ENCODE measurements around the gene TBX18. TPM values are rescaled to one million over a fixed set of nuclear protein-coding genes. Genes with fewer than 3 reads are reported as not detected.
A peak's percentile ranks its signal among the peaks of the same experiment; 100 is the strongest.

TBX18 gene
- total and polyA plus RNA-seq, 9 of the 15 experiments (the other 6 are each of a cell fraction or from before 2014, with no cell fraction given), result 4.0 to 36.1 (median 20.7) TPM

GRCh38 chr6:84762220-84763002 lies 2.0 kb downstream of the TBX18 start:
- FAIRE-seq, result peak; percentile 42
- intact Hi-C loops (cut with micrococcal nuclease), result loop anchor here (5.0 to 10.0 kb wide), 2 partner anchors 362 to 535 kb away; partner anchors contain the start of gene CEP162
- peak; percentile 50 for TF ChIP-seq CCNT2 (IDR thresholded peaks at IDR 0.05; ENCODE audit: borderline replicate concordance, extremely low read depth, insufficient read length, low read depth, low read length)
- TF ChIP-seq MAZ (CRISPR knock-in tag; conservative IDR thresholded peaks at IDR 0.05 in 1 of 2, IDR thresholded peaks at IDR 0.05 in 1 of 2), result peak in 1 of 2 experiments; percentile 6; a peak in 1 of 4 replicates
- peak; percentile 18; the same call in 1 of the 2 replicates for TF ChIP-seq ZNF12 (CRISPR knock-in tag; IDR thresholded peaks at IDR 0.05)
- TF ChIP-seq RBBP5 (IDR thresholded peaks at IDR 0.05; ENCODE audit: borderline replicate concordance, insufficient read depth, low read length, poor library complexity, severe bottlenecking), result peak; percentile 50
- no peak for TF ChIP-seq MTF1 (CRISPR knock-in tag; IDR thresholded peaks at IDR 0.05; ENCODE audit: borderline replicate concordance)
- TF ChIP-seq REST (IDR thresholded peaks at IDR 0.05; ENCODE audit: borderline replicate concordance), result 0 out of 2 replicates have a peak, but pooled peaks have one; percentile 9
- TF ChIP-seq REST (CRISPR knock-in tag; IDR thresholded peaks at IDR 0.05; ENCODE audit: low read depth), result no peak
- TF ChIP-seq CTBP1 (IDR thresholded peaks at IDR 0.05; ENCODE audit: borderline replicate concordance), result 0 out of 2 replicates have a peak, but pooled peaks have one; percentile 19
- no peak for TF ChIP-seq FUS (optimal IDR thresholded peaks at IDR 0.05; ENCODE audit: low read depth, low read length)
- TF ChIP-seq ZNF165 (CRISPR knock-in tag; IDR thresholded peaks at IDR 0.05; ENCODE audit: borderline replicate concordance), result 0 out of 2 replicates have a peak, but pooled peaks have one; percentile 6
- TF ChIP-seq ZNF695 (CRISPR knock-in tag; IDR thresholded peaks at IDR 0.05), result no peak
- peak; percentile 69 for TF ChIP-seq NCOA6 (IDR thresholded peaks at IDR 0.05)
- peak; percentile 83; the same call in 1 of the 2 replicates for TF ChIP-seq SPI1 (IDR thresholded peaks at IDR 0.05; ENCODE audit: borderline replicate concordance, low read depth, low read length)

More at GRCh38 chr6:84762220-84763002, 2.0 kb downstream of the TBX18 start:
- DNase-seq (ENCODE audit: extremely low read depth in 1 of 4, low spot score in 3 of 4) (peak; percentile 49 to 68 (median 58)), ATAC-seq (peak; percentile 53)
- H3K9me1 ChIP-seq (ENCODE audit: control insufficient read depth, insufficient read depth, low read length), result no peaks in the 10 kb centered on the region
- peaks cover 4 to 15% of the 10 kb centered on the region in 2 experiments; a peak in 3 of 5 replicates for H3K4me1 ChIP-seq (replicated peaks in 1 of 2; ENCODE audit: control insufficient read depth in 2 of 2, insufficient read depth in 2 of 2, low read length in 2 of 2)
- H3K36me3 ChIP-seq (ENCODE audit: control insufficient read depth, insufficient read depth, low read length), result peaks cover 26% of the 10 kb centered on the region; the same call in 1 of the 3 replicates
- ChIA-PET POLR2A (interaction anchor here (0.7 to 4.3 kb wide), 7 partner anchors 9 to 883 kb away, joined by 3 to 35 read pairs (median 4); no protein-coding TSS in a partner anchor), CTCF (ENCODE audit: low intra/inter-chr PET ratio) (interaction anchor here (0.8 kb wide), 1 partner anchor 625 kb away, joined by 3 read pairs; no protein-coding TSS in a partner anchor)
- no peaks in the 10 kb centered on the region for H4K20me1 ChIP-seq (replicated peaks; ENCODE audit: control insufficient read depth, insufficient read depth, low read length)
- peaks cover 57% of the 10 kb centered on the region for H3K79me2 ChIP-seq (ENCODE audit: control insufficient read depth, insufficient read depth, low read length)
- H3K4me2 ChIP-seq (ENCODE audit: insufficient read depth, low read length), result peak overlapping the region; percentile 92
- no TSS peak for BruUV-seq (replicated peaks)
- H3K9ac ChIP-seq (ENCODE audit: insufficient read depth in 1 of 2, low read depth in 2 of 2, low read length in 2 of 2), result peak overlapping the region; percentile 86 to 97
- H3K9me3 ChIP-seq (replicated peaks; ENCODE audit: control insufficient read depth, insufficient read depth, low read depth, low read length), result no peaks in the 10 kb centered on the region
- H3K27me3 ChIP-seq (ENCODE audit: control insufficient read depth in 2 of 2, insufficient read depth in 2 of 2, low read length in 2 of 2), result no peaks in the 10 kb centered on the region
- 2% methylated on average over 25 of the region's 40 CpGs for WGBS (ENCODE audit: insufficient coverage, low coverage, missing lambda C conversion rate)
- in situ Hi-C loops (cut with MboI), result loop anchor here (25.0 kb wide), 2 partner anchors 875 to 1925 kb away; no protein-coding TSS in a partner anchor
- H2AFZ ChIP-seq (ENCODE audit: low read depth, low read length), result peak overlapping the region; percentile 97
- H3K4me3 ChIP-seq, result peak overlapping the region; percentile 78
- H3K27ac ChIP-seq (ENCODE audit: extremely low read depth, low read depth, low read length), result peak overlapping the region; percentile 87
